ENCODE data around the gene TMEM151A. TPM values are rescaled to one million over a fixed set of nuclear protein-coding genes. Genes with fewer than 3 reads are reported as not detected.

The TMEM151A gene
- polyA plus RNA-seq, 1 experiment: 0.15 TPM

- ChIA-PET CTCF (interaction anchor here (0.8 kb wide), 1 partner anchor 11 kb away, joined by 3 read pairs; no protein-coding TSS in a partner anchor), POLR2A (no interaction called here)
- TF ChIP-seq CTCF (IDR thresholded peaks at IDR 0.05; ENCODE audit: insufficient read depth, low read depth, low read length): no peak
- no peak for DNase-seq (ENCODE audit: low read depth)
- Histone ChIP-seq H3K36me3 (ENCODE audit: control insufficient read depth, insufficient read depth, low read length) (no peaks in the 10 kb centered on the region), H3K27me3 (ENCODE audit: control insufficient read depth, insufficient read depth, low read length) (peaks cover 23% of the 10 kb centered on the region), H3K4me3 (ENCODE audit: low read depth, low read length) (no peak overlapping the region)
Measured at GRCh38 chr11:66293777-66294625, 2.3 kb downstream of the TMEM151A start.

DNA sequence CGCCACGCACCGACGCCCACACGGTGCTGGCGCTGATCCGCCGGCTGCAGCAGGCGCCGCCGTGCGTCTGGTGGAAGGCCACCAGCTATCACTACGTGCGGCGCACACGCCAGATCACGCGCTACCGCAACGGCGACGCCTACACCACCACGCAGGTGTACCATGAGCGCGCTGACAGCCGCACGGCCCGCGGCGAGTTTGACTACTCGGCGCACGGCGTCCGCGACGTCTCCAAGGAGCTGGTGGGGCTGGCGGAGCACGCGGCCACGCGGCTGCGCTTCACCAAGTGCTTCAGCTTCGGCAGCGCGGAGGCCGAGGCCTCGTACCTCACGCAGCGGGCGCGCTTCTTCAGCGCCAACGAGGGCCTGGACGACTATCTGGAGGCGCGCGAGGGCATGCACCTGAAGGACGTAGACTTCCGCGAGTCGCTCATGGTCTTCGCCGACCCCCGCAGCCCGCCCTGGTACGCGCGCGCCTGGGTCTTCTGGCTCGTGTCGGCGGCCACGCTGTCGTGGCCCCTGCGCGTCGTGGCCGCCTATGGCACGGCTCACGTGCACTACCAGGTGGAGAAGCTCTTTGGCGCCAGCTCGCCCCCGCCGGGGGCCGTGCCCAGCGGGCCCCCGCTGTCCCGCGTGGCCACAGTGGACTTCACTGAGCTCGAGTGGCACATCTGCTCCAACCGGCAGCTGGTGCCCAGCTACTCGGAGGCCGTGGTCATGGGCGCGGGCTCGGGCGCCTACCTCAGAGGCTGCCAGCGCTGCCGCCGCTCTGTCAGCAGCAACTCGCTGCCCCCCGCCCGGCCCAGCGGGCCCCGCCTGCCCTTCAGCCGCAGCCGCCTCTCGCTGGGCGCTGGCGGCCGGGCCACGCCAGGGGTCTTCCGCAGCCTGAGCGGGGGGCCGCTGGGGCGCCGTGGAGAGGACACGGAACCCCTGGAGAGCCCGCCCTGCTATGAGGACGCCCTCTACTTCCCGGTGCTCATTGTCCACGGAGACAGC, 3.2 kb downstream of the TMEM151A start:
- CTCF ChIA-PET: interaction anchor here (1.4 to 1.6 kb wide), 3 partner anchors 12 to 114 kb away, joined by 4 to 7 read pairs (median 5); no protein-coding TSS in a partner anchor
- H3K27me3 ChIP-seq (ENCODE audit: control insufficient read depth, insufficient read depth, low read length): peaks cover 23% of the 10 kb centered on the region
- TF ChIP-seq CTCF (IDR thresholded peaks at IDR 0.05; ENCODE audit: insufficient read depth, low read depth, low read length): no peak

GRCh38 chr11:66297610-66298009, 5.9 kb downstream of the TMEM151A start:
- CTCF ChIA-PET: interaction anchor here (0.9 to 2.1 kb wide), 5 partner anchors 11 to 91 kb away, joined by 3 to 14 read pairs (median 4); no protein-coding TSS in a partner anchor
- TF ChIP-seq CTCF (IDR thresholded peaks at IDR 0.05; ENCODE audit: insufficient read depth, low read depth, low read length): no peak
- no peak for DNase-seq (ENCODE audit: low read depth)
- Histone ChIP-seq H3K4me3 (ENCODE audit: low read depth, low read length) (no peak overlapping the region), H3K27me3 (ENCODE audit: control insufficient read depth, insufficient read depth, low read length) (peaks cover 14% of the 10 kb centered on the region), H3K36me3 (ENCODE audit: control insufficient read depth, insufficient read depth, low read length) (no peaks in the 10 kb centered on the region)
- POLR2A ChIA-PET: interaction anchor here (0.5 kb wide), 1 partner anchor 8 kb away, joined by 3 read pairs; the partner anchor contains the start of gene YIF1A

More for the DNA sequence above, 3.2 kb downstream of the TMEM151A start:
- POLR2A ChIA-PET: no interaction called here
- Histone ChIP-seq H3K4me3 (ENCODE audit: low read depth, low read length) (no peak overlapping the region), H3K36me3 (ENCODE audit: control insufficient read depth, insufficient read depth, low read length) (no peaks in the 10 kb centered on the region)
- no peak for DNase-seq (ENCODE audit: low read depth)

GRCh38 chr11:66299186-66299585, 7.5 kb downstream of the TMEM151A start:
- no peak for DNase-seq (ENCODE audit: low read depth)
- peaks cover 2% of the 10 kb centered on the region for H3K27me3 ChIP-seq (ENCODE audit: control insufficient read depth, insufficient read depth, low read length)
- ChIA-PET POLR2A (no interaction called here), CTCF (interaction anchor here (1.1 to 2.3 kb wide), 3 partner anchors 9 to 108 kb away, joined by 3 to 10 read pairs (median 3); no protein-coding TSS in a partner anchor)
- H3K36me3 ChIP-seq (ENCODE audit: control insufficient read depth, insufficient read depth, low read length): no peaks in the 10 kb centered on the region
- no peak for TF ChIP-seq CTCF (IDR thresholded peaks at IDR 0.05; ENCODE audit: insufficient read depth, low read depth, low read length)
- no peak overlapping the region for H3K4me3 ChIP-seq (ENCODE audit: low read depth, low read length)

Measured in BJ (cell line).